HG02642 (cell line): Measurements from ENCODE around the gene PIEZO2.

Source experiments
- ATAC-seq: cut with Tn5 transposase; IDR thresholded peaks from one replicate; pipeline ENCODE4 v1.9.1; 2021; ENCODE audit warnings: mild to moderate bottlenecking; ENCODE audit not compliant: unreplicated experiment, poor library complexity

PIEZO2 gene

GRCh38 chr18:10770264-10770663, 379.1 kb downstream of the PIEZO2 start:
- ATAC-seq: no peak

DNA sequence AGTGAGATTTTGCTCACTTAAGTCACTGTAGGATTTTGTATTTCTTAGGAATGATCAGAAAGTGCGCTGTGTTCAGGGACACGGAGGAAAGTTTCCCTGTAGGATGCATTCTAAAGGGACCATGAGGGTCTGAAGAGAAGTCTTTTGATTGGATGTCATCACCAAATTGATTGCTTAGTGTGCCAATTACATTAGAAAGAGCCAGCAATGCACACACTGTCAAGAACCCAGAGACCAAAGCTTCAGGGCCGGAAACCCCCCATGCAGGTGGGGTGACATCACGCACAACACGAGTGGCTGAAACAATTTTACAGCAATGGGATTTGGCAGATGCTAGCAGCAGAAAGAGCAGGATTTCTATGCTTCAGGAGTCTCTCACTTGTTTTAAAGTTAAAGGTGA, 381.1 kb downstream of the PIEZO2 start:
- ATAC-seq: no peak

GRCh38 chr18:10767658-10768057, 381.7 kb downstream of the PIEZO2 start:
- ATAC-seq: no peak

GRCh38 chr18:10760986-10761385, 388.4 kb downstream of the PIEZO2 start:
- no peak for ATAC-seq

DNA sequence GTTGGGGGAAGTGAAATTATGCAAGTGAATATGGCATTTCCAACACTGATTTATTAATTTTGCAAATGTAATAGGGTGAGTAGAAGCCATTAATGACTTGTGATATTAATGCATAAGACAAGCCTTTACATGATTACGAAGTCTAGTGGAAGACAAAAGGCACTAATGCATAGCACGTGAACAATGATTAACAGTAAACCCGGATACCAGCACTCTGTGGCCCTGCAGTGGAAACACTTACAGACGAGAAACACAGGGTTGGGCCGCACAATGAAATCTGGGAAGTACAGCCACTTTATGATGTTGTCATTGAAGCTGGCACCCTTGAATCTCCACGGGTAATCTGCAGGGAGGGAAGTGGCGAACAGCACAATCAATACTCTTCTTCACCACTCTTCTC, 390.1 kb downstream of the PIEZO2 start:
- no peak for ATAC-seq

- no peak for ATAC-seq
Observed at GRCh38 chr18:10757946-10758345, 391.4 kb downstream of the PIEZO2 start.

GRCh38 chr18:10757349-10757748, 392.0 kb downstream of the PIEZO2 start:
- ATAC-seq: no peak

DNA sequence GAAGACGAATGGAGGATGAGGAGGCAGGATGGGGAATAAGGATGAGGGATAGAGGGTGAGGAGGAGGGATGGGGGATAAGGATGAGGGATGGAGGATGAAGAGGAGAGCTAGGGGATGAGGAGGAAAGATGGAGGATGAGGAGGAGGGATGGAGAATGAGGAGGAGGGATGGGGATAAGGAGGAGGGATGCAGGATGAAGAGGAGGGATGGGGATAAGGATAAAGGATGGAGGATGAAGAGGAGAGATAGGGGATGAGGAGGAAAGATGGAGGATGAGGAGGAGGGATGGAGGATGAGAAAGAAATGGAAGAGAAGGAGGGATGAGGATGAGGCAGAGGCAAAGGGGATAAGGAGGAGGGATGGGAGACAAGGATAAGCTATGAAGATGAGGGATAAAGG, 393.5 kb downstream of the PIEZO2 start:
- ATAC-seq: no peak

DNA sequence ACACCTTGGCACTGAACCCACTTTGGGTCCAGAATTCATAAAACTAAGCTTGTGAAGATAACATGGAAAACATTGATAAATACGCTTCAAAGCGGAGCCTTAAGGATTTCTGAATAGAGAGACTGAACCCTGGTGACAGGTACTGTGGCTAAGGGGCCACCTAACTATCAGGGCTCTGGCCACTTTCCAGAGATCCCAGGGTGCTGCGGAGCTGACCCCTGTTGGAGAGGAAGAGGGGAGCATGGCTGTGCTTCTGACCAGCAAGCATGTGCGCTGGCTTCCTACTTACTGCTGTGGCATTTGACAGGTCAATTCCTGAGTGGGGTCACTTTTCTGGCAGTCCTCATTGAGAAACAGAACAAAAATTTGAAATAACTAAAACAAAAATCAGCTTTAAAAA, 395.2 kb downstream of the PIEZO2 start:
- ATAC-seq: no peak

DNA sequence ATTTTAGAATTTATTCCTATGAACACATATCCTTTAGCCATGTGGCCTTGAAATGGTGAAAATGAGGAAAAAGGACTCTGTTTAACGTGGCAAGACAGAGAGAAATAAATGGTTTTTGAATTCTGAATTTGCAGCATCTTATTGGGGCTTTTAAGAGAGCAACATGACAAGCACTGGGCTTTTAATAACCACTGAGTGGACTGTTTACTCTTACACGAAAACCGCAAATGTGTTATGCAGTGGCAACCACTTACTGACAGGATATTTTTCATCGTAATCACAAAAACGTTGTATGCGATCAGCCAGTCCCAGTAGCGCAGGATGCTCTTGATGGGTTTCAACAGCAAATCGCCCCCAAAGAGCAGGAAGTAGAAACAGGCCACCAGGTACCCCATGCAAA, 397.0 kb downstream of the PIEZO2 start:
- ATAC-seq: no peak

- ATAC-seq: no peak
Observed at GRCh38 chr18:10751653-10752052, 397.7 kb downstream of the PIEZO2 start.

DNA sequence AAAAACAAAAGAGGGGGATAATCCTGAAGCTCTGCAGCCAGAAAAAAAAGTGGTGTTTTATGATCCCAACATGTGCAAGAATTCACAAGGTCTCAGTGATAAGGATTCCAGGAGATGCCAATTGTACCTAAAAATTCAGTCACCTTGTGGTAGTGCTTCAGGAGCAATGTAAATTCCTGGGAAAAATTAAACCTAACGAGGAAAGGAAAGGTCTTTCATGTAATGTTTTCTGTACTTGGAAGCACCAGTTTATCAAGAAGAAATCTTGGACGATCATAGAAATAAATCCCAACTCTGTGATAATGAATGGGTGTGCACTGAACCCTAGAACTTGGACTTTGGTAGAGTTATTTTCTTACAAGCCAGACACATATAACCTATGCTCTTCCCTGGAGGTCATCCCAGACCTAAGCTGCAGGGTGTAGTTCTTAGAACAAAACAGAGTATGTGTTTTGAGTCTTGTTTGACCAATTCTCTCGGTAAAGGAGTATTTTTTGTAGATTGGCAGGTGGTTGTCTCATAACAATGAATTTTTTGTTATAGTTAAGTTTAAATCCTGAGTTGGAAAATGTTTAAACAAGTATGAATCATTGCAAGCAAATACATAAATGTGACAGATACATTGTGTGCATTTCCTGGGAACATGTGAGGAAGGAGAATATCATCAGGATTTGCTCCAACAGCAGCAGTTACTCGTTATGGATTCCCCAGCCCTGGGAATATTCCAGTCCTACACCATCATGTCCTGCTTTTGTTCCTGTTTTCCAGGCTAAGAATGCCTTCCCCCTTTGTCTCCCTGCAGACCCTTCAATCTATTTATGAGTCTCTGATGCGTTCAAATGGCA, 399.0 kb downstream of the PIEZO2 start:
- ATAC-seq: no peak

GRCh38 chr18:10748641-10749040, 400.7 kb downstream of the PIEZO2 start:
- no peak for ATAC-seq

- no peak for ATAC-seq
Observed at GRCh38 chr18:10745971-10746370, 403.4 kb downstream of the PIEZO2 start.

- no peak for ATAC-seq
Observed at GRCh38 chr18:10745219-10745618, 404.1 kb downstream of the PIEZO2 start.

DNA sequence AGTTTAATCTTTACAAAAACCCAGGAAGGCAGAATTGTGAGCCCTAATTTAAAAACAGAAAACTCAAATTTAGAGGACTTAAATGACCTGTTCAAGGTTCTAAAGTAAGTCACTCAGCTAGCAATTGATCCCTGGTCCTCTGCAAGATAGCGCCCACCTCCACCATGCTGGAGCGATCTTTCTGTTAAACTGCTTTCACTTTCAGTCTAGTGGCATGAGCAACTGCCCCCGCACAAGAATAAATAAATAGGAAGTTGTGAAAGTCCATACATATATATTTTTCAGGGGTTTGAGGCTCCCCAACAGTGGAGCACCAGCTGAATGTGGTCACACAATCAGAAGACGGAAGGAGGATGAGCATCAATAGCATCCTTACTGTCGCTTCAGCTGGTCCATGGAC, 405.6 kb downstream of the PIEZO2 start:
- no peak for ATAC-seq

GRCh38 chr18:10739152-10739551, 410.2 kb downstream of the PIEZO2 start:
- ATAC-seq: no peak

DNA sequence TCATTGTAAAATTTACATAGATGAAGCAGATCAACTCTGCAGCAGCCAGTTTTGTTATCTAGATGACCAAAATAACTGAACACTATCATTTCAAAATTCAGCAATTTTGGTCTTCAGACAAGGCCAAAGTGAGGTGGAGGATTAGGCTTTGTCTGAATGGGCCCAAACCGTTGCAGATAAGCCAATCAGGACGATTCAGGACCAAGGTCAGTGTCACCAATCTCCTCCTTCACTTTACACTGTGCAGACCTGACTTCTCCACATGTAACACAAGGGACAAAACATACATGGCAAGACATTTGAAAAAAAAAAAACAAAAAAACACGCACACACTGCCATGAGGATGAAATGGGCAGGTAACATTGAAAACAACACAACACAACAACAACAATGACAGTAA, 412.4 kb downstream of the PIEZO2 start:
- no peak for ATAC-seq

GRCh38 chr18:10732990-10733389, 416.4 kb downstream of the PIEZO2 start:
- no peak for ATAC-seq

GRCh38 chr18:10727477-10727876, 421.9 kb downstream of the PIEZO2 start:
- ATAC-seq: no peak

DNA sequence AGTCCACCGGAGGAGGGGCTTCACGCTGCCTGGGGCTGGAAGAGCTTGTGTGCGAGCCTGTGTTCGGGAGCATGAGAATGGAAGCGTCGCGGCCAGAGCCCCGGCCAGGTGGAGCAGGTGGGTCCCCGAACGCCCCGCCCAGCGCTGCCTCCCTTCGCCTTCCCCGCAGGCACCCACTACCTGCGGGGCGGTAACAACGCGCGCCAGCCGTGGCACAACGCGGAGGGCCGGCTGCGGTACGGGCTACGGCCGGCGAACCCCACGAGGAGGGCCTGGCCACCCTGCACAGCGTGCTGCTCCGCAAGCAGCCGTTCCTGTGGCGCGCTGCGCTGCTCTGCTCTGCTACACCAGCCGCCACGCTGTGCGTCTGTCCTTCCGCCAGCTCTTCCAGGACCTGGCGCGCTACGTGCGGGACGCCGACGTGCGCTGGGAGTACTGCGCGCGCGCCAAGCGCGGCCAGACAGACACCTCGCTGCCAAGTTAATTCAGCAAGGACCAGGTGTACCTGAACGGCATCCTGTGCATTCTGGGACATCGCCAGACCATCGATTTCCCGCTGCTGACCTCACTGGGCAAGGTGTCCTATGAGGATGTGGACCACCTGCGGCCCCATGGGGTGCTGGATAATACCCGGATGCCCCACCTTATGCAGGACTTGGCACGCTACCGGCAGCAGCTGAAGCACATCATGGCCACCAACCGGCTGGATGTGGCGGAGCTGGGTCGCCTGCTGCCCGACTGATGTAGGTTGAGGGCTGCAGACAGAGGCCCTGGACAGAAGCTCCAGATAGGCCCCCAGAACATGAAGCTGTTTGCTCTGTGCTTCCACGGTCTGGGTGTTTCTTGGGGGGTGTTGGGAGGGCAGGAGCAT, 422.9 kb downstream of the PIEZO2 start:
- no peak for ATAC-seq
